Activated T-cell treated with anti-CD3 and anti-CD28 coated beads, Interleukin-2, amount 50 U/mL, for 24 hours (primary cell): ENCODE results near the gene ACACA.

Source experiments
- DNase-seq: peaks from one replicate; pipeline ENCODE4 v3.0.0-alpha.2; 2020
- H3K27ac Mint-ChIP-seq: 2 replicates; pipeline ENCODE4 v1.8.0; 2020; ENCODE audit warnings: mild to moderate bottlenecking, mixed read lengths
- H3K27me3 Mint-ChIP-seq: 2 replicates; pipeline ENCODE4 v1.8.0; 2020; ENCODE audit warnings: mixed read lengths
- H3K36me3 Mint-ChIP-seq: 2 replicates; pipeline ENCODE4 v1.8.0; 2020; ENCODE audit warnings: low read depth, mixed read lengths
- H3K4me1 Mint-ChIP-seq: 2 replicates; pipeline ENCODE4 v1.8.0; 2020; ENCODE audit warnings: low read depth, mixed read lengths
- H3K4me3 Mint-ChIP-seq: 2 replicates; pipeline ENCODE4 v1.8.0; 2020; ENCODE audit warnings: mild to moderate bottlenecking, moderate library complexity, mixed read lengths
- H3K9me3 Mint-ChIP-seq: 2 replicates; pipeline ENCODE4 v1.8.0; 2020; ENCODE audit warnings: mixed read lengths

The ACACA gene

DNA sequence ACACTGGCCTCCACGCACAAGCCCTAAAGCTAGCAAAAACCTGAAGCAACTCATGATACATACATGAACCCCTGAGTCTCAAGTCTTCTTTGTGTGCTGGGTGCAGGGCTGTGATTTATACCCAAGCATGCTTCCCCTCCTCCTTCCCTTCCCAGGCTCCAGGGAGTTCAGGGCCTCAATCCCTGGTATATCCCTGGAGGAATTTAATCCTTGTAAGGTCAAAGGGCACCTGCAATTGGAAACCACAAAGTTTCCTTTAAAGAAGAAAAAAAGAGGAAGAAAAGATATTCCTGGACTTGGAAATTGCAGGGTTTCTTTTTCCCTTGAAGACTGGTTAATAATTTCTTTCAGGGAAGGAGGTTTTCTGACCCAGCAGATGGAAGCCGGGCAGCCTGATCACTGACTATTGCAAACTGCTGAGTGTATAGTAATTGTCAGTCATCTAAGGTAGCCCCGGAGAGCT is 275.6 kb downstream of the ACACA start:
- H3K36me3 Mint-ChIP-seq = peaks cover 67% of the 10 kb centered on the region

GRCh38 chr17:37124821-37125173 is 281.8 kb downstream of the ACACA start:
- DNase-seq = no peak
- peaks cover 97% of the 10 kb centered on the region for H3K36me3 Mint-ChIP-seq
- no peaks in the 10 kb centered on the region for H3K4me1 Mint-ChIP-seq
- no peak overlapping the region for H3K4me3 Mint-ChIP-seq
- H3K27ac Mint-ChIP-seq = no peak overlapping the region
- H3K27me3 Mint-ChIP-seq = no peaks in the 10 kb centered on the region
- H3K9me3 Mint-ChIP-seq = no peaks in the 10 kb centered on the region

More for the DNA sequence above, 275.6 kb downstream of the ACACA start:
- H3K9me3 Mint-ChIP-seq = no peaks in the 10 kb centered on the region
- no peak overlapping the region for H3K27ac Mint-ChIP-seq
- H3K4me3 Mint-ChIP-seq = no peak overlapping the region
- no peak for DNase-seq
- peaks cover 1% of the 10 kb centered on the region for H3K4me1 Mint-ChIP-seq
- no peaks in the 10 kb centered on the region for H3K27me3 Mint-ChIP-seq

- Mint-ChIP-seq H3K27me3 (no peaks in the 10 kb centered on the region), H3K27ac (no peak overlapping the region), H3K4me3 (no peak overlapping the region), H3K4me1 (no peaks in the 10 kb centered on the region), H3K36me3 (peaks cover 96% of the 10 kb centered on the region), H3K9me3 (no peaks in the 10 kb centered on the region)
- DNase-seq = no peak
Measured at GRCh38 chr17:37123941-37124820, 282.5 kb downstream of the ACACA start.

DNA sequence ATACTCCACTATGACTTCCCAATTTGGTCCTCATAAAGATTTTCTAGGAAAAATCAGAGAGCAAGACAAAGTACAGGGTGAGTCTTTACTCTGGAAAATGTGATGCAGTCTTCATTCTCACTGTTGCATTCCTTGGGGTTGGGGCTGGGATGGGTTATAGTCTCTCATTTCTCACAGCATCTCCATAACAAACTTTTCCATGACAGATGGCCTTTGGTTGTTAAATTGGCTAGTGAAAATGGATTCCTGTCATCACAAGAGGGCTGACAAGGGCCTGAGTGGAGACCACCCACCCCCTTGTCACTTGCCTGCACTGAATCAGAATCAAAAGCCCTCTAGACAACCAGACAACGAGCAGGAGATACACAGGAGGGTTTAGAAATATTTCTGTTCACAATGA is 283.2 kb downstream of the ACACA start:
- Mint-ChIP-seq H3K4me3 (no peak overlapping the region), H3K27ac (no peak overlapping the region), H3K36me3 (peaks cover 96% of the 10 kb centered on the region), H3K27me3 (no peaks in the 10 kb centered on the region), H3K4me1 (no peaks in the 10 kb centered on the region), H3K9me3 (no peaks in the 10 kb centered on the region)
- no peak for DNase-seq

DNA sequence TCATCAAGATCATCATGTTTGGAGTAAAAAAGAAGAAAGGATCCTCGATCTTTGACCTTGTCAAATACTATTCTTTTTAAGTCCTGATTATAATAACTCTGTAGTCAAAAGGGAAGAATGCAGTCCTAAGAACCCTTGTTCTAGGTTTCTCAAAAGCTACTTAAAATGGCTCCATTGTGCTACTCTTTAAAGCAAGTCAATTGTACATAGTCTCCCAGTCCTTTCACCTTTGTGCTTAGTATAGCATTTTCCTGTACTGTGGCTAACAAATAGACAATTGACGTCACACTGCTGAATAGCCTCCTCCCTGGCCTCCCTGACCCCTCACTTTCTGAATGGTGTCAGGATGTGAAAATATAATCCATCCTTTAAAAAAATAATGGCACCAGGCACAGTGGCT is 285.0 kb downstream of the ACACA start:
- H3K9me3 Mint-ChIP-seq = no peaks in the 10 kb centered on the region
- H3K27ac Mint-ChIP-seq = no peak overlapping the region
- peaks cover 91% of the 10 kb centered on the region for H3K36me3 Mint-ChIP-seq
- H3K27me3 Mint-ChIP-seq = no peaks in the 10 kb centered on the region
- no peaks in the 10 kb centered on the region for H3K4me1 Mint-ChIP-seq
- H3K4me3 Mint-ChIP-seq = no peak overlapping the region
- DNase-seq = no peak

DNA sequence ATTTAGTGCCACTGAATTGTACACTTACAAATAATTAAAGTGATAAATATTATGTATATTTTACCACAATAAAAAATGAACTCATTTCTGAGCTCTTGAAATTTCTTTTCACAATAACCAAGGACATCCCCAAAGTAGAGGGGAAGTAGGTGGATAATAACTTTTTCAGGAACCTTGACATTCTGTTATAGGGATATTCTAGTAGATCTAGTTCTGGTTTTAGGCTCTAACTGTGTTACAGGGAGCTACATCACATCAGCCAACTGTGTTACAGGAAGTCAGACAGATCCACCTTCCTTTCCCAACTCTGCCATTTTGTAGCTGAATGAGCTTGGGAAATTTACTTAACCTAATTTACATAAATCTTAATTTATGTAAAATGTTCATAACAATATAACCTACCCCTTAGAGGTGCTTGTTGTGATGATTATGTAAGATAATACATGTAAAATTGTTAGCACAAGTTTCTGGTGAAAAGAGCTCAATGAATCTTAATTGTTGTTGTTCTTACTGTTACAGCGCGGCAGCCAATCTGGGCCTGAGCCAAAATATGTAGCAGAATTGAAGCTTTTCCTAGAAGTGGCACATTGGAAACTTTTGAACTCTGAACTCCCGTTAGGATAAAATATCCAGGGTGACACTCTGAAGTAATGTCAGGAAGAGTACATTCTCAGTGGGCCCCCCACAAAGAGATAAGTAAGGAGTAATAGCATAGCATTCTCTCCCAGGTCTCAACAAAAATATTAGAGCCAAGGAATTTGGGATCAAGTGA is 288.1 kb downstream of the ACACA start:
- Mint-ChIP-seq H3K27me3 (no peaks in the 10 kb centered on the region), H3K9me3 (no peaks in the 10 kb centered on the region), H3K36me3 (peaks cover 83% of the 10 kb centered on the region), H3K4me1 (no peaks in the 10 kb centered on the region), H3K27ac (no peak overlapping the region), H3K4me3 (no peak overlapping the region)
- DNase-seq = no peak

DNA sequence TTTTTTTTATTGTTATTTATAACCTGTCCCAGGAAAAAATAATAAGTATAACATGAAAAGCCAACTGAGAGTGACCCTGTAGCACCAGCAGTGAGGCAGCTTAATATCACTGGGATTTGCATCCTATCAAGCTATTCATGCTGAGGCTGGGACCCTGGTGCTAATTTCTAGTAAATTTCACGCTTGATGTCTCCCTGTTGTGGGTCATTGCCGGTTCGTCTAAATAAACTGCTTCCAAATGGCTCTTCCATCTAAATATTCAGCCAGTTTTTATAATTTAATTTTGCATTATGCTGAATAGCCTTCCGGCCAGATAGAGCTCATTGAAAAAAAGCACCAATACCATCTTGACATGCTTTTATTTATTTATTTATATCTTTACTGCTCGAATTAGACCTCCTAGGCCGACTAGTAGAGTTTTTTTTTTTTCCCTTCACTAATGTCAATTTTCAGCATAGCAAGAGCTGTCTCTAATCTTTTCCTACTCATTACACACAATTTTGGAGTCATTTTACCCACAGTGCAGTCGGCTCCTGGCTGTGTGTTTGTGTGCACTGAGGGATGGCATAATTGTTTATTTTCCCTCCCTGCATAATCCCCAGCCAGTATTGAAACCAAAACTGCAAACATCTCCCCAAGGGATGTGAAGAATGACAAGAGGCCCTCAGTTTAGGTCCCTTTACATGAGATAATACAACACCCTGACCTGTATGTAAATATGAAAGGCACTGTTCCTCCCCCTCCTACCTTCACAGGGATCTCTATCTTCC is 289.1 kb downstream of the ACACA start:
- Mint-ChIP-seq H3K4me3 (no peak overlapping the region), H3K36me3 (peaks cover 84% of the 10 kb centered on the region), H3K27ac (no peak overlapping the region), H3K4me1 (no peaks in the 10 kb centered on the region), H3K9me3 (no peaks in the 10 kb centered on the region), H3K27me3 (no peaks in the 10 kb centered on the region)
- DNase-seq = no peak

DNA sequence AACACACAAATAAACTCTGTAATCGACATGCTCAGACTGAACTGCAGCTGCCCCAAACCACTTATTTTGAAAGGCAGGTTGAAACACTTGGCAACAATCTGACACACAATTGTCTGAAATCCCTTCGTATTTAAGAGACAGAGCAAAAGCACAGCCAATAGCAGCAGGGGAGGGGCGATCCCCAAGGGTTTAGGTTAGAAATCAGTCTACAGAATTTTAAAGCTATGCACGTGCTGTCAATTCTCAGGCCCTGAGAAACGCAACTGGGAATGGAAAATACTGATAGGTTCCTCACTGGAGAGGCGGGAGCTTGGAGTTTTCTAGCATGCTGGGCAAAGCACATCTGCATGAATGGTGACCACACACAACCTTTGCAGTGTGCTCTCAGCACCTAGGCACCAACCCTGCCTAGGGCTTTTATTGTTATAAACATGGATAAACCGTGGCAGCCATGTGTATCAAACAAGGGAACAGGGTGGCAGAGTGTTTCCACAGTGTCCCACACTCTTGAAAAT is 289.9 kb downstream of the ACACA start:
- no peak overlapping the region for H3K4me3 Mint-ChIP-seq
- H3K27me3 Mint-ChIP-seq = no peaks in the 10 kb centered on the region
- H3K36me3 Mint-ChIP-seq = peaks cover 84% of the 10 kb centered on the region
- H3K9me3 Mint-ChIP-seq = no peaks in the 10 kb centered on the region
- no peaks in the 10 kb centered on the region for H3K4me1 Mint-ChIP-seq
- no peak overlapping the region for H3K27ac Mint-ChIP-seq
- DNase-seq = no peak

DNA sequence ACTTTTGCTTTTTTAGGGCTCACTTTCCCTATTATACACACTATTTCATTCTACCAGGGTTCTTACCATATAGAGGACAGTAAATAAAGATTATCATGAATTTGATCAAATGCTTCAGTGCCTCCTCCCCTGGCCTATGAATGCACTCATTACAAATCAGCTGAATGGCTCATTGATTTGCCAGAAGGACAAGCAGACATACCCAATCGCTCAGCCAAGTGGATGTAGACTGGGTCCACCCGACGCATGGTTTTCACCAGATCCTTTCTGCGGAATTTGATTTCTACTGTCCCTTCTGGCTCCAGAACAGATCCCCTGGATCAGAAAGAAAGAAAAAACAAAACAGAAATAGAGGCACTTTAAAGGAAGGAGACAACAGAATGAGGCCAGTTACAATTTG is 295.3 kb downstream of the ACACA start:
- Mint-ChIP-seq H3K9me3 (no peaks in the 10 kb centered on the region), H3K36me3 (peaks cover 88% of the 10 kb centered on the region), H3K27me3 (no peaks in the 10 kb centered on the region), H3K27ac (no peak overlapping the region), H3K4me1 (no peaks in the 10 kb centered on the region), H3K4me3 (no peak overlapping the region)
- DNase-seq = no peak

DNA sequence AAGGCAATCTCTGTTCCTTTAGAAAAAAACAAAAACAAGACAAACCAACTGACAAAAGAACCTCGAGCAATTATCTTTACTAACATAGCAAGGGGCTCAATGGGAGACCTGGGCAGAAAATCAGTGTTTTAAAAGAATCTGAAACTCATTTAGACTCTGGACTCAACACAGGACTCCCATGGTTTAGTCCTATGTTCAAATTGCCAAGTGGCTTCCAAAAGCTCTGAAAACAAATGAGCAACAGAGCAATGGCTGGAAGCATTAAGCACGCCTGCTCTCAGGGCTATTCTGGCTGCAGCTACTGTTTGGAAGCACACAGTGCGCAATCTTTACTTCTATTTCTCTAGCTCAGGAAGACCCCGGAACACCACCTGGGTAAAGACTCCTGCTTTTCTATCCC is 295.9 kb downstream of the ACACA start:
- no peak for DNase-seq
- Mint-ChIP-seq H3K4me1 (no peaks in the 10 kb centered on the region), H3K36me3 (peaks cover 87% of the 10 kb centered on the region), H3K4me3 (no peak overlapping the region), H3K9me3 (no peaks in the 10 kb centered on the region), H3K27me3 (no peaks in the 10 kb centered on the region), H3K27ac (no peak overlapping the region)

GRCh38 chr17:37109731-37110710 is 296.6 kb downstream of the ACACA start:
- H3K4me3 Mint-ChIP-seq = no peak overlapping the region
- no peaks in the 10 kb centered on the region for H3K27me3 Mint-ChIP-seq
- H3K36me3 Mint-ChIP-seq = peaks cover 87% of the 10 kb centered on the region
- no peak for DNase-seq
- H3K9me3 Mint-ChIP-seq = no peaks in the 10 kb centered on the region
- no peak overlapping the region for H3K27ac Mint-ChIP-seq
- no peaks in the 10 kb centered on the region for H3K4me1 Mint-ChIP-seq

- Mint-ChIP-seq H3K36me3 (peaks cover 91% of the 10 kb centered on the region), H3K27ac (no peak overlapping the region), H3K27me3 (no peaks in the 10 kb centered on the region), H3K4me1 (no peaks in the 10 kb centered on the region), H3K9me3 (no peaks in the 10 kb centered on the region), H3K4me3 (no peak overlapping the region)
- no peak for DNase-seq
Measured at GRCh38 chr17:37109106-37109505, 297.5 kb downstream of the ACACA start.

DNA sequence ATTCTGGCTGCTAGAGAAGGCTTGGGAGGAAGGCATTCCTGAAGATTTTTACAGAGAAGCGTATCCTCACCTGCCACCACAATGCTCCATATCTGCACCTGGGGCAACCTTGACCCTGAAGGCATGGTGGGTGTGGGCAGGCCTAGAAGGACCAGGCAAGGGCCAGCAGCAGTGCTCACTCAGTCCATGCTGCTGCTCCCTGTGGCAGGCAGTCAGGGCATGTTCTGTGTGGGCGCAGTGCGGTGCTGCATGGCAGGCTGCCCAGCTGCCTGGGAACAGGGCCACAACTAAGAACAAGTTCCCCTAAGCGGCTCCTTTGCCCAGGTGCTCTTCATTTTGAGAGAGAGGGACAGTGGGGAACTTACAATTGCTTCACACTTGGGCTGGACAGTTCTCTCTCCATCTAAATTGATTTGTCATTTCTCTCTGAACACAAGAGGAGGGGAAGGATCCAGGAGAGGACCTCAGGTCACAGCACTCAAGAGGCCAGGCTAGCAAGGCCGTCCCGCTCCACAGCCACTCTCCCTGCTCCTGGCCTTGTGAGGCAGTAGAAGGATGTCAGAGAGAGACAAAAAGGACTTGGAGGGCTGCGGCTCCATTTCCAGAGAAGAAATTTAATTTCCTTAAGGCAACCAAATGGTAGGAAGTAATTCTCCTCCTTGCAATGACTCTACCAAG is 299.1 kb downstream of the ACACA start:
- H3K4me3 Mint-ChIP-seq = no peak overlapping the region
- DNase-seq = no peak
- H3K9me3 Mint-ChIP-seq = no peaks in the 10 kb centered on the region
- H3K27ac Mint-ChIP-seq = no peak overlapping the region
- no peaks in the 10 kb centered on the region for H3K4me1 Mint-ChIP-seq
- H3K36me3 Mint-ChIP-seq = peaks cover 88% of the 10 kb centered on the region
- no peaks in the 10 kb centered on the region for H3K27me3 Mint-ChIP-seq
